HEK293 (cell line): Measurements from ENCODE around the gene AP3B2.

Source experiments
- BCL11A ChIP-seq: fragments of 450-650 bp; formaldehyde crosslinking; IDR thresholded peaks from 2 replicates; pipeline ENCODE4 v1.5.1; 2016; ENCODE audit warnings: low read depth, missing biosample characterization, missing genetic modification characterization
- CTCF ChIP-seq: fragments of 450-650 bp; formaldehyde crosslinking; IDR thresholded peaks from 2 replicates; pipeline ENCODE4 v1.5.1; 2016; ENCODE audit warnings: missing biosample characterization, missing genetic modification characterization
- GLIS2 ChIP-seq: fragments of 450-650 bp; formaldehyde crosslinking; IDR thresholded peaks from 2 replicates; pipeline ENCODE4 v1.5.1; 2016; ENCODE audit warnings: missing biosample characterization, missing genetic modification characterization
- HOXD13 ChIP-seq: sonication (generic); formaldehyde crosslinking; IDR thresholded peaks from 2 replicates; pipeline ENCODE4 v1.8.0; 2022; ENCODE audit warnings: missing genetic modification reagents, borderline replicate concordance
- KLF16 ChIP-seq: fragments of 450-650 bp; formaldehyde crosslinking; IDR thresholded peaks from 2 replicates; pipeline ENCODE4 v1.5.1; 2017; ENCODE audit warnings: missing biosample characterization, missing genetic modification characterization
- KLF8 ChIP-seq: fragments of 450-650 bp; formaldehyde crosslinking; IDR thresholded peaks from 2 replicates; pipeline ENCODE4 v1.5.1; 2016; ENCODE audit warnings: missing biosample characterization, missing genetic modification characterization
- OVOL3 ChIP-seq: fragments of 450-650 bp; formaldehyde crosslinking; IDR thresholded peaks from 2 replicates; pipeline ENCODE4 v1.5.1; 2016; ENCODE audit warnings: missing biosample characterization, missing genetic modification characterization
- PRDM1 ChIP-seq: fragments of 450-650 bp; formaldehyde crosslinking; IDR thresholded peaks from 2 replicates; pipeline ENCODE4; 2016; ENCODE audit warnings: missing biosample characterization, missing genetic modification characterization
- ZBTB11 ChIP-seq: fragments of 450-650 bp; formaldehyde crosslinking; conservative IDR thresholded peaks from 2 replicates; pipeline ENCODE4 v1.5.1; 2016; ENCODE audit warnings: low read depth, missing biosample characterization, missing genetic modification characterization
- ZEB2 ChIP-seq: fragments of 450-650 bp; formaldehyde crosslinking; IDR thresholded peaks from 2 replicates; pipeline ENCODE4 v1.5.1; 2016; ENCODE audit warnings: missing biosample characterization, missing genetic modification characterization
- ZNF148 ChIP-seq: fragments of 450-650 bp; formaldehyde crosslinking; IDR thresholded peaks from 2 replicates; pipeline ENCODE4 v1.5.0; 2017; ENCODE audit warnings: missing biosample characterization, missing genetic modification characterization, borderline replicate concordance
- ZNF24 ChIP-seq: fragments of 450-650 bp; formaldehyde crosslinking; IDR thresholded peaks from 2 replicates; pipeline ENCODE4 v1.5.1; 2016; ENCODE audit warnings: missing biosample characterization, missing genetic modification characterization
- ZNF266 ChIP-seq: fragments of 450-650 bp; formaldehyde crosslinking; IDR thresholded peaks from 2 replicates; pipeline ENCODE4 v1.5.1; 2016; ENCODE audit warnings: missing biosample characterization, missing genetic modification characterization, low read depth
- ZNF341 ChIP-seq: fragments of 450-650 bp; formaldehyde crosslinking; IDR thresholded peaks from 2 replicates; pipeline ENCODE4; 2016; ENCODE audit warnings: low read depth, missing biosample characterization, missing genetic modification characterization
- ZNF391 ChIP-seq: fragments of 450-650 bp; formaldehyde crosslinking; IDR thresholded peaks from 2 replicates; pipeline ENCODE4 v1.5.1; 2016; ENCODE audit warnings: low read depth, missing biosample characterization, missing genetic modification characterization, borderline replicate concordance
- ZNF394 ChIP-seq: fragments of 450-650 bp; formaldehyde crosslinking; IDR thresholded peaks from 2 replicates; pipeline ENCODE4 v1.5.1; 2016; ENCODE audit warnings: missing biosample characterization, missing genetic modification characterization, mild to moderate bottlenecking, moderate library complexity, borderline replicate concordance
- ZNF600 ChIP-seq: fragments of 450-650 bp; formaldehyde crosslinking; IDR thresholded peaks from 2 replicates; pipeline ENCODE4 v1.5.1; 2016; ENCODE audit warnings: missing biosample characterization, missing genetic modification characterization
- ZNF626 ChIP-seq: fragments of 450-650 bp; sonication (Bioruptor Pico); formaldehyde crosslinking; IDR thresholded peaks from 2 replicates; pipeline ENCODE4 v1.5.1; 2018; ENCODE audit warnings: missing biosample characterization, missing genetic modification characterization, inconsistent platforms
- ZNF629 ChIP-seq: fragments of 450-650 bp; formaldehyde crosslinking; IDR thresholded peaks from 2 replicates; pipeline ENCODE4 v1.5.1; 2017; ENCODE audit warnings: missing biosample characterization, missing genetic modification characterization
- ZNF664 ChIP-seq: fragments of 450-650 bp; formaldehyde crosslinking; IDR thresholded peaks from 2 replicates; pipeline ENCODE4 v1.5.1; 2016; ENCODE audit warnings: missing biosample characterization, missing genetic modification characterization
- ZNF701 ChIP-seq: fragments of 450-650 bp; formaldehyde crosslinking; IDR thresholded peaks from 2 replicates; pipeline ENCODE4 v1.5.1; 2016; ENCODE audit warnings: missing biosample characterization, missing genetic modification characterization
- ZNF704 ChIP-seq: fragments of 450-650 bp; formaldehyde crosslinking; IDR thresholded peaks from 2 replicates; pipeline ENCODE4 v1.5.1; 2016; ENCODE audit warnings: missing biosample characterization, missing genetic modification characterization
- TF ChIP-seq, protein P1 (sequence below): fragments of 450-650 bp; formaldehyde crosslinking; IDR thresholded peaks from 2 replicates; pipeline ENCODE4 v1.5.1; 2016; ENCODE audit warnings: missing biosample characterization, missing genetic modification characterization, low read depth
- TF ChIP-seq, protein P2 (sequence below): fragments of 450-650 bp; formaldehyde crosslinking; IDR thresholded peaks from 2 replicates; pipeline ENCODE4 v1.5.1; 2016; ENCODE audit warnings: missing biosample characterization, missing genetic modification characterization

The AP3B2 gene

DNA sequence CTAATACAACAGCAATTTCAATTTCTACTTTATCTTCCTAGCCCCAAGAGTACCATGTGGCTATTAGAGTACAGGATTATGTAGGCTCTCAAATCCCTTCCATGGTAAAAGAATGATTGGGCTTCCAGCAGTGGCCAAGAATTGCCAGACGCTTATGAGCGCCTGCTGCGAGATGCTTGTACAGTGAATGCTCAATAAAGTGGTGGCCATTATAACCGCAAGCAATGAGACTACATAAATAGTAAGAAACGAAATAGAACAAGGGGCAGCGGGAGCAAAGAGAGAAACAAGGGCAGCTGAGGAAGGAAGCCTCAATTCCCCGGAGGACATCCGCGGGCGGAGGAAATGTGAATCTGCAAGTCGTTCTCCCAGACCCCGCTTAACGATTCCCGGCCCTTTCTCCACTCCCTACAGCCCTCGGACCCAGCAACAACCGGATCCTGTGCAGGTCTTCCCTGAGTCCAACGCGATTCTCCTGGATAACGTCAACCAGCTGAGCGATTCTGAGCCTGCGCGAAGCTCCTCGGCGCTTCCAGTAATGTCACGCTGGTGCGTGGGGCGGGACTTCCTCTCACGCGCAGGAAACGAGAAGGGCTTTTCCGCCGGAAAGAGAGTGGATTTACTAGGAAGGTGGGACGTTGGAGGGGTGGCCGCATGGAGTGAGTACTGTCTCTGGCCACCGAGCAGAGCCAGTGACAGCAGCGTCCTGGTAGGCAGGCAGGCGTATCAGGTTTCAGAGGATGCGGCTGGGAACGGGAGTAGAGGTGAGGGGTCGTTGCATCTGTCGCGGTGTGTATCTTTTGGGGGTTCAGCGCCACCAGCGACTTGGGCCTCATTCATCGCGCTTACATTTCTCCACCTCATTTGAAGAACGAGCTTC, 40.5 kb upstream of the AP3B2 start (continued):
- no peak for TF ChIP-seq ZNF701 (tag by site-specific recombination)
- TF ChIP-seq KLF16 (tag by site-specific recombination) = peak; percentile 72
- TF ChIP-seq ZBTB11 = peak; percentile 90
- TF ChIP-seq BCL11A = no peak
- no peak for TF ChIP-seq GLIS2
- 0 out of 2 replicates have a peak, but pooled peaks have one; percentile 11 for TF ChIP-seq ZNF24 (tag by site-specific recombination)
- peak; percentile 90 for TF ChIP-seq ZNF341 (tag by site-specific recombination)
- TF ChIP-seq, protein P1, sequence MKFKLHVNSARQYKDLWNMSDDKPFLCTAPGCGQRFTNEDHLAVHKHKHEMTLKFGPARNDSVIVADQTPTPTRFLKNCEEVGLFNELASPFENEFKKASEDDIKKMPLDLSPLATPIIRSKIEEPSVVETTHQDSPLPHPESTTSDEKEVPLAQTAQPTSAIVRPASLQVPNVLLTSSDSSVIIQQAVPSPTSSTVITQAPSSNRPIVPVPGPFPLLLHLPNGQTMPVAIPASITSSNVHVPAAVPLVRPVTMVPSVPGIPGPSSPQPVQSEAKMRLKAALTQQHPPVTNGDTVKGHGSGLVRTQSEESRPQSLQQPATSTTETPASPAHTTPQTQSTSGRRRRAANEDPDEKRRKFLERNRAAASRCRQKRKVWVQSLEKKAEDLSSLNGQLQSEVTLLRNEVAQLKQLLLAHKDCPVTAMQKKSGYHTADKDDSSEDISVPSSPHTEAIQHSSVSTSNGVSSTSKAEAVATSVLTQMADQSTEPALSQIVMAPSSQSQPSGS (tag by site-specific recombination) = 0 out of 2 replicates have a peak, but pooled peaks have one; percentile 21
- no peak for TF ChIP-seq CTCF (tag by site-specific recombination)
- TF ChIP-seq PRDM1 = 0 out of 2 replicates have a peak, but pooled peaks have one; percentile 7
- peak; percentile 46; the same call in 1 of the 2 replicates for TF ChIP-seq ZNF394
- TF ChIP-seq ZNF148 = no peak
- TF ChIP-seq OVOL3 (tag by site-specific recombination) = 0 out of 2 replicates have a peak, but pooled peaks have one; percentile 33
- TF ChIP-seq ZNF600 = peak; percentile 65
- 0 out of 2 replicates have a peak, but pooled peaks have one; percentile 22 for TF ChIP-seq ZNF391
- TF ChIP-seq ZNF626 = no peak
- no peak for TF ChIP-seq ZNF266
- peak; percentile 51; the same call in 1 of the 2 replicates for TF ChIP-seq ZEB2
- TF ChIP-seq KLF8 (tag by site-specific recombination) = peak; percentile 53; the same call in 1 of the 2 replicates
- TF ChIP-seq HOXD13 (CRISPR knock-in tag) = peak; percentile 94
- TF ChIP-seq ZNF664 (tag by site-specific recombination) = peak; percentile 39; the same call in 1 of the 2 replicates
- peak; percentile 78 for TF ChIP-seq ZNF629
- TF ChIP-seq ZNF704 (tag by site-specific recombination) = no peak
- TF ChIP-seq, protein P2, sequence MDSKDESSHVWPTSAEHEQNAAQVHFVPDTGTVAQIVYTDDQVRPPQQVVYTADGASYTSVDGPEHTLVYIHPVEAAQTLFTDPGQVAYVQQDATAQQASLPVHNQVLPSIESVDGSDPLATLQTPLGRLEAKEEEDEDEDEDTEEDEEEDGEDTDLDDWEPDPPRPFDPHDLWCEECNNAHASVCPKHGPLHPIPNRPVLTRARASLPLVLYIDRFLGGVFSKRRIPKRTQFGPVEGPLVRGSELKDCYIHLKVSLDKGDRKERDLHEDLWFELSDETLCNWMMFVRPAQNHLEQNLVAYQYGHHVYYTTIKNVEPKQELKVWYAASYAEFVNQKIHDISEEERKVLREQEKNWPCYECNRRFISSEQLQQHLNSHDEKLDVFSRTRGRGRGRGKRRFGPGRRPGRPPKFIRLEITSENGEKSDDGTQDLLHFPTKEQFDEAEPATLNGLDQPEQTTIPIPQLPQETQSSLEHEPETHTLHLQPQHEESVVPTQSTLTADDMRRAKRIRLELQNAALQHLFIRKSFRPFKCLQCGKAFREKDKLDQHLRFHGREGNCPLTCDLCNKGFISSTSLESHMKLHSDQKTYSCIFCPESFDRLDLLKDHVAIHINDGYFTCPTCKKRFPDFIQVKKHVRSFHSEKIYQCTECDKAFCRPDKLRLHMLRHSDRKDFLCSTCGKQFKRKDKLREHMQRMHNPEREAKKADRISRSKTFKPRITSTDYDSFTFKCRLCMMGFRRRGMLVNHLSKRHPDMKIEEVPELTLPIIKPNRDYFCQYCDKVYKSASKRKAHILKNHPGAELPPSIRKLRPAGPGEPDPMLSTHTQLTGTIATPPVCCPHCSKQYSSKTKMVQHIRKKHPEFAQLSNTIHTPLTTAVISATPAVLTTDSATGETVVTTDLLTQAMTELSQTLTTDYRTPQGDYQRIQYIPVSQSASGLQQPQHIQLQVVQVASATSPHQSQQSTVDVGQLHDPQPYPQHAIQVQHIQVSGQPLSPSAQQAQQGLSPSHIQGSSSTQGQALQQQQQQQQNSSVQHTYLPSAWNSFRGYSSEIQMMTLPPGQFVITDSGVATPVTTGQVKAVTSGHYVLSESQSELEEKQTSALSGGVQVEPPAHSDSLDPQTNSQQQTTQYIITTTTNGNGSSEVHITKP (tag by site-specific recombination) = peak; percentile 90
